Upper lobe of left lung (tissue), 4 donors: ENCODE data around the gene TJAP1.

Experiments used
- POLR2AphosphoS5 ChIP-seq, 2 donors: sonication (generic); formaldehyde crosslinking; IDR thresholded peaks; one replicate each; pipeline ENCODE4 v1.5.1; 2017; ENCODE audit warnings: antibody characterized with exemption in 2 of 2
- TF ChIP-seq, protein P1 (sequence below), 6 experiments: fragments of 450-650 bp in 4 of 6; fragments of 200-600 bp in 2 of 6; sonication (generic) in 2 of 6; IDR thresholded peaks; one replicate each; pipeline ENCODE4 v1.5.1; 2016 to 2019; ENCODE audit warnings: antibody characterized with exemption in 6 of 6

DNA sequence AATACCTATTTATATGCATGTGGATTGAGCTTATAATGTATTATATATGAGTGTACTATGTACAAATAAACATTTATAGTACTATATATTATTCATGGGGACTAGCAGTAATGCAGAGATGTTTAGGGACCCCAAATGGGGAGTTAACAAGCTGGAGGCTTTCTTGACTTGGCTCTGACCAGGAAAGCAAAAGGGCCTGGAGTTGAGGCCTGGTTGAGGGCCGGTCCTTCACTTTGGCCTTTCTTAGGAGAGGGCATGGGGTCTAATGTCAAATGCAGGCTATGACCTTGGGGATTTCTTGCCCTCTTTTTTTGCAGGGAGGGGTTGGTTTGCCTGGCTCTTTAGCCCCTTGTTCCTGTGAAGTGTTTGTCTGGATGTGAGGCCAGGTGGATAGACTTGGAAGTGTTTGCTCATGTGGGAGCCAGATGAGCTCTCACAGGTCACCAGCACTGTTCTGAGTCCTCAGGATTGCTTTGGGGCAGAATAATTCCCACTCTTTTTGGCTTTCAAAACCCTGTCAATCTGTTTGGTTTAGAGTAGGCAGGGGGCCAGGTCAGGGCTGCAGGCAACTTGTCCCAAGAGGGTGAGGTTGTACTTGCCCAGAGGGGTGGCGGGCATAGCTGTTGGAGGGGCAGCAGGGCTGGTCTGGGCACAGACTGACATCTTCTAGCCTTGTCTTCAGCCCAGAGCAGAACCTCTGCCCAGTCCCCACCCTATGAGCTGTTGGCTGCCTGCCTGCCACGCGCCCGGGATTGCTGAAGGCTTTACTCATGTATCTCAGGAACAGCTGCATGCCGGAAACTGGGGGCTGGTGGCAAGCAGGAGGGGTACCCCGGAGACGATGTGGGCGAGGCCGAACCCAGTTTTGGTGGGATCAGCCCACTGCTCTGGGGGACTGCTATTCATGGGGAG is 14.6 kb downstream of the TJAP1 start:
- TF ChIP-seq, protein P1, sequence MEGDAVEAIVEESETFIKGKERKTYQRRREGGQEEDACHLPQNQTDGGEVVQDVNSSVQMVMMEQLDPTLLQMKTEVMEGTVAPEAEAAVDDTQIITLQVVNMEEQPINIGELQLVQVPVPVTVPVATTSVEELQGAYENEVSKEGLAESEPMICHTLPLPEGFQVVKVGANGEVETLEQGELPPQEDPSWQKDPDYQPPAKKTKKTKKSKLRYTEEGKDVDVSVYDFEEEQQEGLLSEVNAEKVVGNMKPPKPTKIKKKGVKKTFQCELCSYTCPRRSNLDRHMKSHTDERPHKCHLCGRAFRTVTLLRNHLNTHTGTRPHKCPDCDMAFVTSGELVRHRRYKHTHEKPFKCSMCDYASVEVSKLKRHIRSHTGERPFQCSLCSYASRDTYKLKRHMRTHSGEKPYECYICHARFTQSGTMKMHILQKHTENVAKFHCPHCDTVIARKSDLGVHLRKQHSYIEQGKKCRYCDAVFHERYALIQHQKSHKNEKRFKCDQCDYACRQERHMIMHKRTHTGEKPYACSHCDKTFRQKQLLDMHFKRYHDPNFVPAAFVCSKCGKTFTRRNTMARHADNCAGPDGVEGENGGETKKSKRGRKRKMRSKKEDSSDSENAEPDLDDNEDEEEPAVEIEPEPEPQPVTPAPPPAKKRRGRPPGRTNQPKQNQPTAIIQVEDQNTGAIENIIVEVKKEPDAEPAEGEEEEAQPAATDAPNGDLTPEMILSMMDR (IDR thresholded peaks at IDR 0.05) = no peak
- no peak for TF ChIP-seq POLR2AphosphoS5 (IDR thresholded peaks at IDR 0.05)
